ENCODE measurements around the gene TRABD. TPM values are rescaled to one million over a fixed set of nuclear protein-coding genes. Genes with fewer than 3 reads are reported as not detected.
"Not testable (repeated sequence)": the region's sequence is repeated elsewhere in the genome, so short reads cannot be mapped to it uniquely, and the experiment has no call there.

The TRABD gene
- total RNA-seq, 1 donor from 2014 or later, result 35.7 TPM

DNA sequence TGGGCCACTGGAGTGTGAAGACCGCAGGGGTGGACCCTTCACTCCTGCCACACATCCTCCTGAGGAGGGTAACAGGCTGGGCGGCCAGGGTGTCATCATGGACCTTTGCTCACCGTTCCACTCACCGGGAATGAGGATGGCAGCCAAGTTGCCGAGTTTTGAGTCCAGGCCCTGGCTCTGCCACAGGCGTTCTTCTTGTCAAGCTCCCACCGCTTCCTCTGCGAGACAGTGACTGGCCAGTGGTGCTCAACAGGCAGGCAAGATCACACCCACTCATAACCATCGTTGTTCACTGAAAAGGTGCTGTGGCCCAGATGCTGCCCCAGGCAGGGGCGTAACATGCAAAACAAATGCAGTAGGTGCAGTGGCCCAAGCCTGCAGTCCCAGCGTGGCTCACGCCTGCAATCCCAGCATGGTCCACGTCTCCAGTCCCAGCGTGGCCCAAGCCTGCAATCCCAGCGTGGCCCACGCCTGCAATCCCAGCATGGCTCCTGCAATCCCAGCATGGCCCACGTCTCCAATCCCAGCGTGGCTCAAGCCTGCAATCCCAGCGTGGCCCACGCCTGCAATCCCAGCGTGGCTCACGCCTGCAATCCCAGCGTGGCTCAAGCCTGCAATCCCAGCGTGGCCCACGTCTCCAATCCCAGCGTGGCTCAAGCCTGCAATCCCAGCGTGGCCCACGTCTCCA is 20.1 kb upstream of the TRABD start:
- no peak for TF ChIP-seq EZH2 (IDR thresholded peaks at IDR 0.05; ENCODE audit: insufficient read depth, low read length)
- TF ChIP-seq, protein P1, sequence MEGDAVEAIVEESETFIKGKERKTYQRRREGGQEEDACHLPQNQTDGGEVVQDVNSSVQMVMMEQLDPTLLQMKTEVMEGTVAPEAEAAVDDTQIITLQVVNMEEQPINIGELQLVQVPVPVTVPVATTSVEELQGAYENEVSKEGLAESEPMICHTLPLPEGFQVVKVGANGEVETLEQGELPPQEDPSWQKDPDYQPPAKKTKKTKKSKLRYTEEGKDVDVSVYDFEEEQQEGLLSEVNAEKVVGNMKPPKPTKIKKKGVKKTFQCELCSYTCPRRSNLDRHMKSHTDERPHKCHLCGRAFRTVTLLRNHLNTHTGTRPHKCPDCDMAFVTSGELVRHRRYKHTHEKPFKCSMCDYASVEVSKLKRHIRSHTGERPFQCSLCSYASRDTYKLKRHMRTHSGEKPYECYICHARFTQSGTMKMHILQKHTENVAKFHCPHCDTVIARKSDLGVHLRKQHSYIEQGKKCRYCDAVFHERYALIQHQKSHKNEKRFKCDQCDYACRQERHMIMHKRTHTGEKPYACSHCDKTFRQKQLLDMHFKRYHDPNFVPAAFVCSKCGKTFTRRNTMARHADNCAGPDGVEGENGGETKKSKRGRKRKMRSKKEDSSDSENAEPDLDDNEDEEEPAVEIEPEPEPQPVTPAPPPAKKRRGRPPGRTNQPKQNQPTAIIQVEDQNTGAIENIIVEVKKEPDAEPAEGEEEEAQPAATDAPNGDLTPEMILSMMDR (IDR thresholded peaks at IDR 0.05; ENCODE audit: insufficient read depth, low read depth, low read length), result no peak
- H3K9me3 ChIP-seq (ENCODE audit: insufficient read depth, low read depth, low read length), result no peaks in the 10 kb centered on the region
- no peak overlapping the region for H3K4me3 Mint-ChIP-seq (ENCODE audit: unreplicated experiment)
- H2AFZ ChIP-seq (ENCODE audit: low read depth, low read length), result no peak overlapping the region
- no peaks in the 10 kb centered on the region for H3K4me1 Mint-ChIP-seq (ENCODE audit: low read depth, unreplicated experiment)
- no peaks in the 10 kb centered on the region for H3K4me1 ChIP-seq (ENCODE audit: insufficient read depth, low read length)
- H3K9ac ChIP-seq (ENCODE audit: low read length), result no peak overlapping the region
- H3K27ac ChIP-seq (ENCODE audit: low read depth, low read length), result no peak overlapping the region
- peaks cover 8% of the 10 kb centered on the region for H3K27me3 ChIP-seq (ENCODE audit: insufficient read depth, low read length)
- no peaks in the 10 kb centered on the region for H3K36me3 Mint-ChIP-seq (ENCODE audit: low read depth, unreplicated experiment)
- FAIRE-seq, result no peak
- H3K36me3 ChIP-seq (ENCODE audit: insufficient read depth, low read length), result no peaks in the 10 kb centered on the region
- no peaks in the 10 kb centered on the region for H3K79me2 ChIP-seq (ENCODE audit: insufficient read depth, low read length)
- no peak overlapping the region for H3K27ac Mint-ChIP-seq (ENCODE audit: unreplicated experiment)
- H4K20me1 ChIP-seq (ENCODE audit: insufficient read depth, low read length), result no peaks in the 10 kb centered on the region
- no peak overlapping the region for H3K4me3 ChIP-seq (ENCODE audit: insufficient read depth, low read depth, low read length)
- H3K9me3 Mint-ChIP-seq (ENCODE audit: unreplicated experiment), result peaks cover 1% of the 10 kb centered on the region
- H3K27me3 Mint-ChIP-seq (ENCODE audit: low read depth, unreplicated experiment), result peaks cover 25% of the 10 kb centered on the region
- no peak for DNase-seq (ENCODE audit: low read depth)
- no peak overlapping the region for H3K4me2 ChIP-seq (ENCODE audit: low read length)

GRCh38 chr22:50167689-50168489 is 17.8 kb upstream of the TRABD start:
- Histone ChIP-seq H3K9me3 (ENCODE audit: insufficient read depth, low read depth, low read length) (no peaks in the 10 kb centered on the region), H3K27me3 (ENCODE audit: insufficient read depth, low read length) (peaks cover 9% of the 10 kb centered on the region), H3K36me3 (ENCODE audit: insufficient read depth, low read length) (no peaks in the 10 kb centered on the region), H3K4me3 (ENCODE audit: insufficient read depth, low read depth, low read length) (no peak overlapping the region), H2AFZ (ENCODE audit: low read depth, low read length) (no peak overlapping the region), H4K20me1 (ENCODE audit: insufficient read depth, low read length) (no peaks in the 10 kb centered on the region), H3K4me2 (ENCODE audit: low read length) (no peak overlapping the region), H3K27ac (ENCODE audit: low read depth, low read length) (no peak overlapping the region), H3K9ac (ENCODE audit: low read length) (no peak overlapping the region), H3K79me2 (ENCODE audit: insufficient read depth, low read length) (no peaks in the 10 kb centered on the region), H3K4me1 (ENCODE audit: insufficient read depth, low read length) (no peaks in the 10 kb centered on the region)
- TF ChIP-seq EZH2 (IDR thresholded peaks at IDR 0.05; ENCODE audit: insufficient read depth, low read length), result no peak
- TF ChIP-seq, protein P1 (IDR thresholded peaks at IDR 0.05; ENCODE audit: insufficient read depth, low read depth, low read length), result no peak
- FAIRE-seq (no peak), DNase-seq (ENCODE audit: low read depth) (no peak)
- no peak overlapping the region for H3K27ac Mint-ChIP-seq (ENCODE audit: unreplicated experiment)
- peaks cover 17% of the 10 kb centered on the region for H3K27me3 Mint-ChIP-seq (ENCODE audit: low read depth, unreplicated experiment)
- peaks cover 1% of the 10 kb centered on the region for H3K9me3 Mint-ChIP-seq (ENCODE audit: unreplicated experiment)
- H3K4me1 Mint-ChIP-seq (ENCODE audit: low read depth, unreplicated experiment), result no peaks in the 10 kb centered on the region
- no peaks in the 10 kb centered on the region for H3K36me3 Mint-ChIP-seq (ENCODE audit: low read depth, unreplicated experiment)
- peak overlapping the region; percentile 4 for H3K4me3 Mint-ChIP-seq (ENCODE audit: unreplicated experiment)

DNA sequence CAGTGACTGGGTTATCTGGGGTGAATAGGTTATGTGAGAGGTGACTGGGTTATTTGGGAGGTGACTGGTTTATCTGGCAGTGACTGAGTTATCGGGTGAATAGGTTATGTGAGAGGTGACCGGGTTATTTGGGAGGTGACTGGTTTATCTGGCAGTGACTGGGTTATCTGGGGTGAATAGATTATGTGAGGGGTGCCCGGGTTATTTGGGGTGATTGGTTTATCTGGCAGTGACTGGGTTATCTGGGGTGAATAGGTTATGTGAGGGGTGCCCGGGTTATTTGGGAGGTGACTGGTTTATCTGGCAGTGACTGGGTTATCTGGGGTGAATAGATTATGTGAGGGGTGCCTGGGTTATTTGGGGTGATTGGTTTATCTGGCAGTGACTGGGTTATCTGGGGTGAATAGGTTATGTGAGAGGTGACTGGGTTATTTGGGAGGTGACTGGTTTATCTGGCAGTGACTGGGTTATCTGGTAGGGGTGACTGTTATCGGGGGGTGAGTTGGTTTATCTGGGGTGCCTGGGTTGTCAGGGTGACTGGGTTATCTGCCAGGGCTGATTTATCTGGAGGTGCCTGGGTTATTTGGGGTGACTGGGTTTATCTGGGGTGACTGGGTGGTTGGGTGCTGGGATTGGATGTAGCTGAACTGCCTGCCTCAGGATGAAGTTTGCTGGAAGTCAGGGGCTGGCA is 17.1 kb upstream of the TRABD start:
- Mint-ChIP-seq H3K27me3 (ENCODE audit: low read depth, unreplicated experiment) (peaks cover 15% of the 10 kb centered on the region), H3K4me3 (ENCODE audit: unreplicated experiment) (peak overlapping the region; percentile 68), H3K27ac (ENCODE audit: unreplicated experiment) (peak overlapping the region; percentile 78)
- H3K36me3 ChIP-seq (ENCODE audit: insufficient read depth, low read length); H3K4me1 ChIP-seq (ENCODE audit: insufficient read depth, low read length); H3K4me1 Mint-ChIP-seq (ENCODE audit: low read depth, unreplicated experiment); H4K20me1 ChIP-seq (ENCODE audit: insufficient read depth, low read length); H3K9ac ChIP-seq (ENCODE audit: low read length); H3K9me3 Mint-ChIP-seq (ENCODE audit: unreplicated experiment); H3K4me3 ChIP-seq (ENCODE audit: insufficient read depth, low read depth, low read length); H3K27me3 ChIP-seq (ENCODE audit: insufficient read depth, low read length); H2AFZ ChIP-seq (ENCODE audit: low read depth, low read length); FAIRE-seq; DNase-seq (ENCODE audit: low read depth); H3K4me2 ChIP-seq (ENCODE audit: low read length); H3K79me2 ChIP-seq (ENCODE audit: insufficient read depth, low read length); H3K9me3 ChIP-seq (ENCODE audit: insufficient read depth, low read depth, low read length); H3K27ac ChIP-seq (ENCODE audit: low read depth, low read length); H3K36me3 Mint-ChIP-seq (ENCODE audit: low read depth, unreplicated experiment): not testable (repeated sequence)
